ENCODE data around the gene TNFRSF25. TPM values are rescaled to one million over a fixed set of nuclear protein-coding genes. Genes with fewer than 3 reads are reported as not detected.

TNFRSF25 gene
- total RNA-seq, 1 donor from 2014 or later: 21.4 TPM

GRCh38 chr1:6490181-6491080 lies 24.5 kb upstream of the TNFRSF25 start:
- Mint-ChIP-seq H3K9me3 (ENCODE audit: low read depth) (no peaks in the 10 kb centered on the region), H3K36me3 (ENCODE audit: low read depth) (no peaks in the 10 kb centered on the region), H3K27ac (ENCODE audit: unreplicated experiment) (peak overlapping the region; percentile 84), H3K27me3 (ENCODE audit: low read depth) (no peaks in the 10 kb centered on the region), H3K4me1 (ENCODE audit: low read depth) (peaks cover 46% of the 10 kb centered on the region), H3K4me3 (ENCODE audit: unreplicated experiment) (peak overlapping the region; percentile 65)
- no peak for DNase-seq (ENCODE audit: low spot score)
- peak; percentile 77 for TF ChIP-seq CTCF (IDR thresholded peaks at IDR 0.05)

DNA sequence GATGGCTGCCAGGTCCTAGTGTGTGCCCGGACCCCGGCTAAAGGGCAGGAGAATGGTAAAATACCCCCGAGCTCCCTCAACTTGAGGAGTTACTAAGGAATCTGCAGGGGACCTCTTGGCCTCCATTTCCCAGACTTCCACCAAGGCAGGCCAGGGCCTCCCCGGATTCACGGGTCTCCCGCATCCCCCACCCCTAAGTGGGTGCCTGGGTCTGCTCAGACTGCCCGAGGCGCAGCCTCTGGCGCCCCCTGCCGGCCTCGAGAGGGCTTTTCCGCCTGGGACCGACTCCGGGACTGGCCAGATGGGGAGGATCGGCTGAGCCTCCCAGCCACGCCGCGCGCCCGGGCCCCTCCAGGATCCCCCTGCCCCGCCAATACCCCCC lies 23.8 kb upstream of the TNFRSF25 start:
- H3K4me1 Mint-ChIP-seq (ENCODE audit: low read depth): peaks cover 46% of the 10 kb centered on the region
- H3K36me3 Mint-ChIP-seq (ENCODE audit: low read depth): no peaks in the 10 kb centered on the region
- H3K27me3 Mint-ChIP-seq (ENCODE audit: low read depth): no peaks in the 10 kb centered on the region
- H3K27ac Mint-ChIP-seq (ENCODE audit: unreplicated experiment): peak overlapping the region; percentile 8
- peak; percentile 99 for TF ChIP-seq CTCF (IDR thresholded peaks at IDR 0.05)
- DNase-seq (ENCODE audit: low spot score): no peak
- peak overlapping the region; percentile 65 for H3K4me3 Mint-ChIP-seq (ENCODE audit: unreplicated experiment)
- no peaks in the 10 kb centered on the region for H3K9me3 Mint-ChIP-seq (ENCODE audit: low read depth)

- Mint-ChIP-seq H3K27ac (ENCODE audit: unreplicated experiment) (no peak overlapping the region), H3K4me3 (ENCODE audit: unreplicated experiment) (peak overlapping the region; percentile 65), H3K9me3 (ENCODE audit: low read depth) (no peaks in the 10 kb centered on the region), H3K27me3 (ENCODE audit: low read depth) (no peaks in the 10 kb centered on the region), H3K36me3 (ENCODE audit: low read depth) (no peaks in the 10 kb centered on the region), H3K4me1 (ENCODE audit: low read depth) (peaks cover 50% of the 10 kb centered on the region)
- TF ChIP-seq CTCF (IDR thresholded peaks at IDR 0.05): no peak
- DNase-seq (ENCODE audit: low spot score): no peak
These were observed 23.4 kb upstream of the TNFRSF25 start for GRCh38 chr1:6489383-6489765.

GRCh38 chr1:6488602-6489382 lies 22.8 kb upstream of the TNFRSF25 start:
- no peak for DNase-seq (ENCODE audit: low spot score)
- Mint-ChIP-seq H3K27ac (ENCODE audit: unreplicated experiment) (no peak overlapping the region), H3K36me3 (ENCODE audit: low read depth) (no peaks in the 10 kb centered on the region), H3K4me1 (ENCODE audit: low read depth) (peaks cover 55% of the 10 kb centered on the region), H3K4me3 (ENCODE audit: unreplicated experiment) (no peak overlapping the region), H3K9me3 (ENCODE audit: low read depth) (no peaks in the 10 kb centered on the region), H3K27me3 (ENCODE audit: low read depth) (no peaks in the 10 kb centered on the region)
- TF ChIP-seq CTCF (IDR thresholded peaks at IDR 0.05): no peak

- H3K9me3 Mint-ChIP-seq (ENCODE audit: low read depth): no peaks in the 10 kb centered on the region
- H3K4me1 Mint-ChIP-seq (ENCODE audit: low read depth): peaks cover 52% of the 10 kb centered on the region
- TF ChIP-seq CTCF (IDR thresholded peaks at IDR 0.05): no peak
- H3K36me3 Mint-ChIP-seq (ENCODE audit: low read depth): no peaks in the 10 kb centered on the region
- no peak for DNase-seq (ENCODE audit: low spot score)
- peak overlapping the region; percentile 45 for H3K27ac Mint-ChIP-seq (ENCODE audit: unreplicated experiment)
- H3K4me3 Mint-ChIP-seq (ENCODE audit: unreplicated experiment): no peak overlapping the region
- no peaks in the 10 kb centered on the region for H3K27me3 Mint-ChIP-seq (ENCODE audit: low read depth)
These were observed 22.0 kb upstream of the TNFRSF25 start for GRCh38 chr1:6487804-6488484.

Measured in chondrocyte (in vitro differentiated cells).